Activated CD4-positive, alpha-beta T cell treated with anti-CD3 and anti-CD28 coated beads, Interleukin-2, Interleukin-6, amounts not matched to agents 100 ng/mL and 50 ng/mL, durations not matched to agents 16 hours and 8 hours (primary cell): ENCODE measurements around the gene SPART.
"Not testable (repeated sequence)": the region's sequence is repeated elsewhere in the genome, so short reads cannot be mapped to it uniquely, and the experiment has no call there.

Source experiments
- DNase-seq: peaks from one replicate; pipeline ENCODE4 v3.0.0-alpha.2; 2020

The SPART gene

DNA sequence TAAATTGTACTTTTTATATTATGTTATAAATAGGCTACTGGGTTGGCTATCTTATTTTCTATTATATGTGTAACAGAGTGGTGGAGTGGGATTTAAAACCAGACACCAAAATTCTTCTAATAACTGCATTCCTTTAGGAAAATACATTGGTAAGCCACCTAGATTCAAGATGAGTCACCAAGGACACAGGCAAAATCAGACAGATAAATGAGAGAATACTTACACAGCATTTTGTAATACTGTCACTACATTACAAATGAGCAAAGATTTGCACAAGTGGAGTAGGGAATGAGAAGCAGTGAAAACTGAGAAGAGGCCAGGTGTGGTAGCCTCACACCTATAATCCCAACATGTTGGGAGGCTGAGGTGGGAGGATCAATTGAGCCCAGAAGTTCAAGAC is 6.2 kb upstream of the SPART start:
- no peak for DNase-seq

DNA sequence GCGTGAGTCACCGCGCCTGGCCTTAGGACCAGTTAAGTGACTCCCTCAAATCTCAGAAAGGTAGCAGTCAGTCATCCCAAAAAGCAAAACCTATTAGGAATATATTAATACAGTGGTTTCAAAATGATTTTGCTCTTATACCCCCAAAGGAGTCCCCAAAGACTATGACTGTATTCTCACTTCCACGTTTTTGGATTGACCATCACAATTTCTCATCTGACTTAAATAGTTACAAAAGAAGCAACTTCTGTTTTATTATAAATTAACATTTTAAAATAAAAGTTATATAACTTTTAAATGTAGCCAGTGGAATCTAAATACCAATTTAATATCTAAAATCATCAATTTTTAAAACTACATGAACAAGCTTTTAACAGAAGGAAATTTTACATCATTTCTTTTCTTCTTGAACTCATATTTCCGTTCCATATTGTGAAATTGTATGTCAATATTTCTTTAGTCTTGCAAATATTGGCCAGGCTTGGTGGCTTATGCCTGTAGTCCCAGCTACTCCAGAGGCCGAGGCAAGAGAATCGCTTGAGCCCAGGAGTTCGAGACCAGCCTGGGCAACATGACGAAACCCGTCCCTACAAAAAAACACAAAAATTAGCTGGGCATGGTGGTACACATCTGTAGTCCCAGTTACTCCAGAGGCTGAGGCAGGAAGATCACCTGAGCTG is 1.5 kb upstream of the SPART start:
- DNase-seq, result no peak

DNA sequence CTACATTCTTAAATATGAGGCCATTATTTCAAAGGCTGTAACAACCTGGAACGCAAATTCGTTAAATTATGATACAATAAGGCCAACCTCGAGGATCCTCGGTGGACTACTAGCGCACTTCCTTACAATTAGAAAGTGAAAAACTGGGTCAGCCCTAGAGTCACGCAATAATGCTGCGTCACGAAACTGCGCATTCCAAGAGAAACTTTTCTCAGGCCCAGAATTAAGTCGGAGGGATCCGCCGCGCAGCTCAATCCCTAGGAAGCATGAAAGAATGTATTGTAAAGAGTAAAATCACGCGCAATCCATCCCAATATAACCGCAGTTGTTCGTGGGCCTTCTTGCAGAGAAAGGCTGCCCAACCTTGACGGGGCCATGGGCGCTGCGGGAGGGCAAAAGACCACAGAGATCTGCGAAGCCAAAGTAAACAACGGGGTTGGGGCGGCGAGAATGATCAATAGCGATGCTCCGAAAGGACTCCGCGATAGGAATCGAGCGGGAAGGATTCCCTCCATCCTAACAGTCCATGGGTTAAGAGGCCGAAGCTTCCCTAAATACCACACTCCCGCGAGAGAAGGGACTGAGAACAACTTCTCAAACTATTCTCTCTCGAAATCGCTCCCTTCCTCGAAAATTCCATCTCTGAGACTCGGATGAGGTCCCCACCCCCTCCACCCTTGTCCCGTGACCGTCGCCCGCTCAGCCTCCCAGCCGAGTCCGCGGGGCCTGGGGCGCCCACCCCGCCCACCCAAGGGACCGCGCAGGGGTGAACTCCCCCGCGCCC is 564 bp downstream of the SPART start:
- peak; percentile 44 for DNase-seq

GRCh38 chr13:36344886-36345437 is 1.2 kb downstream of the SPART start:
- peak; percentile 20 for DNase-seq

GRCh38 chr13:36344173-36344572 is 2.0 kb downstream of the SPART start:
- DNase-seq, result no peak

DNA sequence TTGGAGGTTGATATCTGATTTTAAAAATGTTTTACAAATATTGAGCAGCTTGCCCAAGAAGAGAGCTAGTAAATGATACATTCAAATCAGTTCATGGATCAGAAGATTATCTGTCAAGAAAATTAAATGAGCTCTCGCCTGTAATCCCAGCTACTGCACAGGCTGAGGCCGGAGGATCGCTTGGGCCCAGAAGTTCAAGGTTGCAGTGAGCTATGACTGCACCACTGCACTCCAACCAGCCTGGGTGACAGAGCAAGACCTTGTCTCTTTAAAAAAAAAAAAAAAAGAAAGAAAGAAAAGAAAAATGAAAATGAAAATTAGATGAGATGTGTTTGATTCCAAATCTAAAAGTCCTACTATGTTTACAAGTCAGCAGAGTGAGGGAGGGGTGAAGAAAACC is 2.4 kb downstream of the SPART start:
- DNase-seq, result no peak

GRCh38 chr13:36342715-36343114 is 3.5 kb downstream of the SPART start:
- DNase-seq, result no peak

GRCh38 chr13:36341718-36342117 is 4.5 kb downstream of the SPART start:
- DNase-seq, result no peak

GRCh38 chr13:36339600-36340155 is 6.5 kb downstream of the SPART start:
- no peak for DNase-seq

GRCh38 chr13:36337938-36338641 is 8.1 kb downstream of the SPART start:
- DNase-seq, result no peak

GRCh38 chr13:36332986-36333385 is 13.2 kb downstream of the SPART start:
- no peak for DNase-seq

DNA sequence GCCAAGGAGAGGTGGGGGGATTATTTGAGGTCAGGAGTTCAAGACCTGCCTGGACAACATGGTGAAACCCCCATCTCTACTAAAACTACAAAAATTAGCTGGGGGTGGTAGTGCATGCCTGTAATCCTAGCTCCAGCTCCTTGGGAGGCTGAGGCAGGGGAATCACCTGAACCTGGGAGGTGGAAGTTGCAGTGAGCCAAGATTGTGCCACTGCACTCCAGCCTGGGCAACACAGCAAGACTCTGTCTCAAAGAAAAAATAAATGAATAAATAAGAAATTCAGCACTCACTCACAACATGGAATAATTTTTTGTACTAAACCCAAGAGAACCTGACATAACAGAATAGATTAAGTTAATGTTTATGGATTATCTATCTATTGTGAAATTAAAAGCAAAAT is 13.9 kb downstream of the SPART start:
- DNase-seq, result not testable (repeated sequence)

- no peak for DNase-seq
These were observed 14.9 kb downstream of the SPART start for GRCh38 chr13:36331280-36331679.

GRCh38 chr13:36329361-36329760 is 16.8 kb downstream of the SPART start:
- no peak for DNase-seq

DNA sequence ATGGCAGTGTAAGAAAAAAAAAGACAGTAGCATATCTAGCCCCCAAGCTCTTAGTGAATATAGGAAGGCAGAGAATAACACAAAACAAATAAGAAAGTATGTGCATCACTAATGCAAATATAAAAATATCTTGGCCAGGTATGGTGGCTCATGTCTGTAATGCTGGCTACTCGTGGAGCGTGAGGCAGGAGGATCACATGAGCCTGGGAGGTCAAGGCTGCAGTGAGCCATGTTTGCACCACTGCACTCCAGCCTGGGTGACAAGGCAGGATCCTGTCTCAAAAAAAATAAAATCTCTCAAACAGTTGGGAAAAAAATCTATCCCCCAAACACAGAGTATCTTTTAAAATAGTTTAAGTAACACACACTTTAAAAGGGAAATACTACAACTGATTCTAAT is 17.4 kb downstream of the SPART start:
- no peak for DNase-seq

DNA sequence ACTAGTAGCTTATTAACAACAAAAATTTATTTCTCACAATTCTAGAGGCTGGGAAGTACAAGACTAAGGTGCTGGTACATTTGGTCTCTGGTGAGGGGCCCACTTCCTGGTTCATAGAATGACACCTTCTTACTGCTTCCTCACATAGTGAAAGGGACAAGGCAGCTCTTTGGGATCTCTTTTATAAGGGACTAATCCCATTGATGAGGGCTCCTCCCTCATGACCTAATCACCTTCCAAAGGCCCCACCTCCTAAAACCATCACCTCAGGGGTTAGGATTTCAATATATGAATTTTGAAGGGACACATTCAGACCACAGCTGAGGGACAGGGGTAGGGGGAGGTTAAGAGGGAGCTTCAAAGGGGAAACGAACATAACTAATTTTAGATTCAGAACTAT is 20.3 kb downstream of the SPART start:
- DNase-seq, result no peak

DNA sequence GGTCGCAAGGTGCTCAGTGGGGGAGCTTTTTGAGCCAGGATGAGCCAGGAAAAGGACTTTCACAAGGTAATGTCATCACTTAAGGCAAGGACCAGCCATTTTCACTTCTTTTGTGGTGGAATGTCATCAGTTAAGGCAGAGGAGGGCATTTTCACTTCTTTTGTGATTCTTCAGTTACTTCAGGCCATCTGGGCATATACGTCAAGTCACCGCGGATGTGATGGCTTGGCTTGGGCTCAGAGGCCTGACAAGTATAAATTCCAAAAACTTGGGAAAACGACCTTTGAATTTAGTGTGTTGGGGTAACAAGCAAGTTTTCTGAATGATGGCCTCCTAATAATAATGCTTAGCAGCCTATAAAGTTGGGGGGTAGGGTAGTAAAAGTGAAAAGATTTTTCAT is 21.3 kb downstream of the SPART start:
- DNase-seq, result not testable (repeated sequence)

- DNase-seq, result no peak
These were observed 22.1 kb downstream of the SPART start for GRCh38 chr13:36323951-36324566.

DNA sequence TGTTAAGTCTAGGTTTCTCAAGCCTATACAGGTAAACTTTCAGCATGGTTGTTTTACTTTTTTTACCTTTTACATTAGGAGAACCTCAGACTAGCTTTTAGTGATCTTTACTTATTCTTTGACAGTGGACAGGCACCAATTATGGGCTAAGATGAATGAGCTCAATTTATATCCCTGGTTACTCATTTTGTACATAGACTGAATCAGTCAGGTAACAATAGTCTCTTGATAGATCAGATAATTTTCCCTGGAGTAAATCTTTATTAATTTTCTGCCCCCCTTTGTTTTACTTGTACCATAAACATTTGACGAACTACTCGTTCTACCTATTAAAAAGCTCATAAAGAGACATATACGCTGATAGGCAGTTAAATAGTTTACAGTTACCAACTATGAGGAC is 22.8 kb downstream of the SPART start:
- DNase-seq, result no peak

- not testable (repeated sequence) for DNase-seq
These were observed 26.4 kb downstream of the SPART start for GRCh38 chr13:36319793-36320192.

DNA sequence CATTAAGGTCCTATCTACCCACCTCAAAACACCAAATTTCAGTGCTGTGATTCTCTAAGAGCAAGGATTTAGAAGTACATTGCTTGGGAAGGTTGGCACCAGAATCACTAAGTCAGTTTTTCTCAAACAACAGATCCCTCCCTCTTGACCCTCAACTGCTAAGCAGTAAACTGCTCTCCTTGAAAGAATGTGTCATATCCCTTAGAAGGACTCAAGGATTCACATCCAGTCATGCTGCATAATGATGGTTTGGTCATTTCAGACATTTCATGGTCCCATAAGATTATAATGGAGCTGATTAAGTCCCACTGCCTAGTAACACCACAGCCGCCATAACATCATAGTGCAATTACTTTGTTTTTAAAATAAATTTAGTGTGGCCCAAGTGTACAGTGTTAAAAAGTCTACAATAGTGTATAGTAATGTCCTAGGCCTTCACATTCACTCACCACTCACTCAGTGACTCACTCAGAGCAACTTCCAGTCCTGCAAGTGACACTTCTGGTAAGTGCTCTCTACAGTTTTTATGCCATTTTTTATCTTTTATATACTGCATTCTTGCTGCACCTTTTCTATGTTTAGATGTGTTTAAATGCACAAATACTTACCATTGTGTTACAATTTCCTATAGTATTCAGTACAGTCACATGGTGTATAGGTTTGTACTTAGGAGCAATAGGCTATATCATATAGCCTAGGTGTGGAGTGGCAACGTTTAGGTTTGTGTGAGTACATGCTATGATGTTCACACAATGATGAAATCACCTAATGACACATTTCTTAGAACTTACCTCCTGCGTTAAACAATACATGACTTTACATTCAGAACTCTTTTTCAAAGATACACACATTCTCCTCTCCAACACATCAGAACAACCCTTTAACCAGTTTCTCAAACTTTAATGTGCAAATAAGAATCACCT is 32.9 kb downstream of the SPART start:
- DNase-seq, result no peak
